Epithelial cell of esophagus (primary cell): ENCODE results near the gene SPAST.

Experiments
- DNase-seq: peaks from one replicate; pipeline ENCODE4 v3.0.0; 2010; ENCODE audit warnings: low read depth
- H3K4me3 ChIP-seq: 2 replicates; pipeline ENCODE4 v1.5.1; 2011; ENCODE audit warnings: mild to moderate bottlenecking, low read length, control low read depth
- CTCF ChIP-seq: IDR thresholded peaks from 2 replicates; pipeline ENCODE4 v1.5.1; 2011; ENCODE audit warnings: low read depth, mild to moderate bottlenecking, low read length, control low read depth, inconsistent platforms; ENCODE audit not compliant: insufficient read depth; ENCODE audit errors: missing control alignments

The SPAST gene

GRCh38 chr2:32067549-32067948 lies 4.2 kb downstream of the SPAST start:
- DNase-seq = no peak
- H3K4me3 ChIP-seq = no peak overlapping the region
- TF ChIP-seq CTCF = no peak

- no peak overlapping the region for H3K4me3 ChIP-seq
- no peak for DNase-seq
- TF ChIP-seq CTCF = no peak
Observed at GRCh38 chr2:32074134-32074506, 10.8 kb downstream of the SPAST start.

GRCh38 chr2:32095671-32096070 lies 32.3 kb downstream of the SPAST start:
- no peak overlapping the region for H3K4me3 ChIP-seq
- DNase-seq = peak; percentile 70
- no peak for TF ChIP-seq CTCF

- no peak for TF ChIP-seq CTCF
- H3K4me3 ChIP-seq = no peak overlapping the region
- DNase-seq = no peak
Observed at GRCh38 chr2:32108111-32108510, 44.8 kb downstream of the SPAST start.

GRCh38 chr2:32118055-32118454 lies 54.7 kb downstream of the SPAST start:
- no peak for TF ChIP-seq CTCF
- DNase-seq = no peak
- no peak overlapping the region for H3K4me3 ChIP-seq

GRCh38 chr2:32119161-32119560 lies 55.8 kb downstream of the SPAST start:
- H3K4me3 ChIP-seq = no peak overlapping the region
- no peak for DNase-seq
- TF ChIP-seq CTCF = no peak

- no peak overlapping the region for H3K4me3 ChIP-seq
- no peak for TF ChIP-seq CTCF
- no peak for DNase-seq
Observed at GRCh38 chr2:32124660-32125059, 61.3 kb downstream of the SPAST start.
